IMR-90 (cell line): Measurements from ENCODE around the gene RNF227. TPM values are rescaled to one million over a fixed set of nuclear protein-coding genes. Genes with fewer than 3 reads are reported as not detected.
A peak's percentile ranks its signal among the peaks of the same experiment; 100 is the strongest.

Experiments used
- ATAC-seq: fragments of 200-7000 bp; cut with Tn5 transposase; 2 replicates; pipeline ENCODE4 v1.9.1; 2020; ENCODE audit warnings: low read depth, mild to moderate bottlenecking, moderate library complexity
- Bru-seq: library from RNA; stranded (reverse); fragments of 400-500 nt; gene quantifications from one replicate; lab custom pipeline; 2021; lab: Mats Ljungman, UMichigan
- BruChase-seq, 2 experiments: library from RNA; stranded (reverse); fragments of 400-500 nt; gene quantifications; one replicate each; lab custom pipeline; 2021; lab: Mats Ljungman, UMichigan
- BruUV-seq: library from RNA; stranded (reverse); fragments of 400-500 nt; replicated peaks from 2 replicates; lab custom pipeline; 2021; lab: Mats Ljungman, UMichigan
- CTCF ChIA-PET: fragments of 300-600 bp; formaldehyde crosslinking; extraction: SDS; loops from one replicate; lab custom pipeline; 2021; ENCODE audit warnings: antibody characterized with exemption; lab: Yijun Ruan, JAX
- POLR2A ChIA-PET: fragments of 300-600 bp; sonication (Branson Sonifier 250); formaldehyde crosslinking; loops from one replicate; lab custom pipeline; 2022; ENCODE audit warnings: antibody characterized with exemption; ENCODE audit not compliant: unreplicated experiment; lab: Charles Lee
- DNase-seq: peaks from one replicate; pipeline ENCODE4 v3.0.0; 2013
- H2AFZ ChIP-seq: replicated peaks from 2 replicates; pipeline ENCODE3; 2013; ENCODE audit warnings: low read length, mild to moderate bottlenecking; ENCODE audit not compliant: poor library complexity
- H2AK5ac ChIP-seq: 2 replicates; pipeline ENCODE4 v1.6.1; 2013; ENCODE audit warnings: low read depth, low read length, inconsistent platforms
- H2AK9ac ChIP-seq: replicated peaks from 2 replicates; pipeline ENCODE3; 2013; ENCODE audit warnings: mild to moderate bottlenecking, low read depth, low read length, moderate library complexity; ENCODE audit not compliant: poor library complexity
- H2BK120ac ChIP-seq: 2 replicates; pipeline ENCODE4 v1.6.1; 2013; ENCODE audit warnings: low read depth, low read length, inconsistent platforms
- H2BK15ac ChIP-seq: 3 replicates; pipeline ENCODE4 v1.6.1; 2013; ENCODE audit warnings: low read depth, low read length, inconsistent platforms
- H2BK20ac ChIP-seq: 2 replicates; pipeline ENCODE4 v1.6.1; 2013; ENCODE audit warnings: low read depth, mild to moderate bottlenecking, inconsistent platforms, low read length, moderate library complexity
- H2BK5ac ChIP-seq: 2 replicates; pipeline ENCODE4 v1.6.1; 2013; ENCODE audit warnings: mild to moderate bottlenecking, low read depth, low read length, inconsistent platforms; ENCODE audit not compliant: poor library complexity, severe bottlenecking
- H3K14ac ChIP-seq: replicated peaks from 2 replicates; pipeline ENCODE4 v1.6.1; 2013; ENCODE audit warnings: low read depth, low read length, inconsistent platforms
- H3K18ac ChIP-seq: 2 replicates; pipeline ENCODE4 v1.6.1; 2013; ENCODE audit warnings: low read depth, low read length, control low read depth
- H3K23ac ChIP-seq: 2 replicates; pipeline ENCODE4 v1.6.1; 2013; ENCODE audit warnings: low read depth, low read length, inconsistent platforms
- H3K27ac ChIP-seq: 2 replicates; pipeline ENCODE4 v1.5.1; 2013; ENCODE audit warnings: mild to moderate bottlenecking, control low read depth, low read length; ENCODE audit not compliant: insufficient read depth
- H3K27me3 ChIP-seq: 2 replicates; pipeline ENCODE4 v1.6.1; 2013; ENCODE audit warnings: low read length; ENCODE audit not compliant: control insufficient read depth, insufficient read depth
- H3K36me3 ChIP-seq: 2 replicates; pipeline ENCODE4 v1.6.1; 2013; ENCODE audit warnings: low read length, mixed read lengths; ENCODE audit not compliant: control insufficient read depth, insufficient read depth
- H3K4ac ChIP-seq: 2 replicates; pipeline ENCODE4 v1.6.1; 2013; ENCODE audit warnings: low read depth, low read length, inconsistent platforms
- H3K4me1 ChIP-seq: 2 replicates; pipeline ENCODE4 v1.6.1; 2013; ENCODE audit warnings: low read length, mixed read lengths; ENCODE audit not compliant: control insufficient read depth, insufficient read depth
- H3K4me2 ChIP-seq: 2 replicates; pipeline ENCODE4 v1.6.1; 2013; ENCODE audit warnings: low read depth, mild to moderate bottlenecking, control low read depth, low read length, moderate library complexity
- H3K4me3 ChIP-seq: 2 replicates; pipeline ENCODE4 v1.5.1; 2013; ENCODE audit warnings: low read depth, mild to moderate bottlenecking, control low read depth, low read length, moderate library complexity; ENCODE audit not compliant: insufficient read depth
- H3K56ac ChIP-seq: 2 replicates; pipeline ENCODE4 v1.6.1; 2013; ENCODE audit warnings: low read length, inconsistent platforms; ENCODE audit not compliant: insufficient read depth; ENCODE audit errors: extremely low read depth
- H3K79me1 ChIP-seq, 2 experiments: 2 replicates each; pipeline ENCODE4 v1.6.1; 2013; ENCODE audit warnings: low read length in 2 of 2, inconsistent platforms in 1 of 2, low read depth in 1 of 2
- H3K9ac ChIP-seq: 2 replicates; pipeline ENCODE4 v1.6.1; 2013; ENCODE audit warnings: low read depth, low read length, control low read depth
- H3K9me1 ChIP-seq: 2 replicates; pipeline ENCODE4 v1.6.1; 2013; ENCODE audit warnings: low read length, inconsistent platforms; ENCODE audit not compliant: insufficient read depth
- H3K9me3 ChIP-seq: 2 replicates; pipeline ENCODE4 v1.6.1; 2013; ENCODE audit warnings: low read length; ENCODE audit not compliant: control insufficient read depth, insufficient read depth
- H4K20me1 ChIP-seq: 2 replicates; pipeline ENCODE4 v1.6.1; 2013; ENCODE audit warnings: low read length, inconsistent platforms; ENCODE audit not compliant: insufficient read depth
- H4K5ac ChIP-seq: 2 replicates; pipeline ENCODE4 v1.6.1; 2013; ENCODE audit warnings: mild to moderate bottlenecking, low read depth, low read length, control low read depth
- H4K8ac ChIP-seq, 2 experiments: 2 replicates each; pipeline ENCODE4 v1.6.1; 2013; ENCODE audit warnings: low read depth in 2 of 2, low read length in 2 of 2, control low read depth in 1 of 2, inconsistent platforms in 1 of 2
- H4K91ac ChIP-seq: 2 replicates; pipeline ENCODE4 v1.6.1; 2013; ENCODE audit warnings: low read depth, low read length, inconsistent platforms; ENCODE audit not compliant: insufficient read depth
- BHLHE40 ChIP-seq: fragments of 150-350 bp; IDR thresholded peaks from 2 replicates; pipeline ENCODE4 v1.6.1; 2016; ENCODE audit warnings: mild to moderate bottlenecking, low read depth, low read length
- CHD1 ChIP-seq: IDR thresholded peaks from 2 replicates; pipeline ENCODE4 v1.6.1; 2012; ENCODE audit warnings: low read depth, low read length, improper control_type of control experiment
- FOS ChIP-seq: fragments of 150-350 bp; IDR thresholded peaks from 2 replicates; pipeline ENCODE4 v1.6.1; 2016; ENCODE audit warnings: low read depth, low read length
- MAFK ChIP-seq: IDR thresholded peaks from 2 replicates; pipeline ENCODE4 v1.6.1; 2012; ENCODE audit warnings: low read depth, low read length, improper control_type of control experiment
- MAZ ChIP-seq: IDR thresholded peaks from 2 replicates; pipeline ENCODE4 v1.6.1; 2012; ENCODE audit warnings: low read depth, mild to moderate bottlenecking, low read length, improper control_type of control experiment, moderate library complexity, borderline replicate concordance
- MXI1 ChIP-seq: IDR thresholded peaks from 2 replicates; pipeline ENCODE4 v1.6.1; 2012; ENCODE audit warnings: low read depth, mild to moderate bottlenecking, low read length, moderate library complexity, borderline replicate concordance
- POLR2A ChIP-seq: IDR thresholded peaks from 2 replicates; pipeline ENCODE4 v1.6.1; 2012; ENCODE audit warnings: mild to moderate bottlenecking, low read depth, low read length
- WGBS, 2 experiments: methylation state at CpG; one replicate each; pipeline versions ENCODE4 v1.1.5 to v1.1.7; 2013; ENCODE audit warnings: missing lambda C conversion rate in 2 of 2; ENCODE audit not compliant: insufficient read length in 1 of 2; ENCODE audit errors: extremely low coverage in 2 of 2; 5-methylcytosine and 5-hydroxymethylcytosine counted together
- dilution Hi-C: fragments of 300-500 bp; cut with HindIII; formaldehyde crosslinking; loops from one replicate; pipeline ENCODE4 v1.14.3; 2018; ENCODE audit warnings: low sequenced_read_pairs; ENCODE audit not compliant: unreplicated experiment
- in situ Hi-C: fragments of 300-500 bp; cut with MboI; formaldehyde crosslinking; loops from 3 replicates; pipeline ENCODE4 v1.14.3; 2019; ENCODE audit warnings: low sequenced_read_pairs, inconsistent platforms, mixed read lengths
- intact Hi-C: fragments of 100-400 bp; cut with micrococcal nuclease; formaldehyde crosslinking; loops from 2 replicates; pipeline ENCODE4 v1.10.0; 2022
- long read RNA-seq: library from polyadenylated mRNA; unstranded; transcript quantifications from one replicate; pipeline ENCODE4 v2.0.0, GENCODE V29; 2021; ENCODE audit not compliant: unreplicated experiment
- polyA plus RNA-seq, 3 experiments: library from polyadenylated mRNA; depleted of rRNA; stranded (reverse); fragments of >200 nt; gene quantifications; 2 replicates each; pipeline ENCODE4 v1.2.3, GENCODE V29; 2012; ENCODE audit warnings: low replicate concordance in 1 of 3
- total RNA-seq: library from RNA; depleted of rRNA; stranded (reverse); fragments of >200 nt; gene quantifications from 2 replicates; pipeline ENCODE4 v1.2.3, GENCODE V29; 2012; rRNA removed
- TF ChIP-seq, protein P1 (sequence below): fragments of 150-350 bp; IDR thresholded peaks from 2 replicates; pipeline ENCODE4 v1.6.1; 2017; ENCODE audit warnings: mild to moderate bottlenecking, antibody characterized with exemption, low read length, low read depth

RNF227 gene
- total RNA-seq (1.3 and 1.4 TPM in 2 replicates), polyA plus RNA-seq (2012; rRNA removed) (2.7 and 3.1 TPM in 2 replicates), Bru-seq, nascent RNA (percentile 49 among the genes with signal in this experiment), BruChase-seq, experiment 1, labeled RNA remaining after a 6-hour chase (percentile 51 among the genes with signal in this experiment), BruChase-seq, experiment 2, labeled RNA remaining after a 2-hour chase (percentile 76 among the genes with signal in this experiment)
- polyA plus RNA-seq (2012; cell fraction: cytosol; rRNA removed) = 0.78 and 1.3 TPM in 2 replicates
- polyA plus RNA-seq (2012; cell fraction: nucleus; rRNA removed; ENCODE audit: low replicate concordance) = 3.8 and 4.5 TPM in 2 replicates
- long read RNA-seq, partial matches to known transcripts = 0 of 8 reads
- long read RNA-seq, other reads (novel, unspliced or antisense) = 2 of 8 reads

DNA sequence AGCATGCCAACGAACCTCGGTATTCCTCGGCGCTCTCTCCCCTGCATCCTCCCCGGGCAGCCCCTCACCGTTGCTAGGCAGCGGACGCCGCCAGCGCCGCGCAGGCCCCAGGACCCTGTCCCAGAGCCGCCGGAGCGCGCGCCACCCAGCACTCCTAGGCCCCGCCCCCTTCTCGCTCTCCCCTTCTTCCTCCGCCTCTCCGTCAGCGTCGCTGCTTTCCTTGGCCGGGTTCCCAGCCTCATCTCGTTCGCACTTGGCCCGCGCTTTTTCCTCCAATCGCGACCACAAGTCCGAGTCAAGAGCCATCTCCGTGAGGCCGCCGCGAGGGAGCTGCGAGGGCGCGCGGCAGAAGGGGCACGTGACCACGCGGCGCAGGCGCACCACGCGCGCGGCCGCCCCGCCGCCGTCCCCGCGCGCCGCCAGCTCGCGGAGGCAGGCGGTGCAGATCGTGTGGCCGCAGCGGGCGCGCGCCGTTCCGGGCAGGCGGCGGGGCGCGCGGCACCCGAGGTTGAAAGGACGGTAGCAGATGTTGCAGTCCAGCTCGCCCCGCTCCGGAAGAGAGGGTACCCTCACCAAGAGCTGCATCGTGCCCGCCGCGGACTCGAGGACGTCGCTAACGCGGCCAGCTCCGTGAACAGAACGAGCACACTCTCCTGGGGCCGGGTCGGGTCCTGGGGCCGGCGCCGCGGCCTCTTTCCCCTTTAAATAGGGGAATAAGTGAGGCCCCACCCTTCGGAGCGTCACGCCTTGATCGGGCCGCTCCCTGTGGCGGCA, at the start of gene RNF227:
Gene RNF227 (minus strand): TSS at position 679 of the 774 bp plus-strand sequence. CDS start 94 bp downstream, at position 585.
- POLR2A ChIA-PET = interaction anchor here (1.1 to 1.6 kb wide), 2 partner anchors 16 to 17 kb away, joined by 6 read pairs; partner anchors contain the start of genes CNTROB and TRAPPC1
- in situ Hi-C loops = loop anchor here (10.0 kb wide), 1 partner anchor 129 kb away; no protein-coding TSS in a partner anchor
- intact Hi-C loops = loop anchor here (1.0 kb wide), 1 partner anchor 17 kb away; the partner anchor contains the start of gene CNTROB

More for the DNA sequence above, at the start of gene RNF227:
- H2BK20ac ChIP-seq = no peak within 1 kb of the TSS
- H4K20me1 ChIP-seq = peaks cover 2% of the 10 kb centered on the region; the same call in 1 of the 2 replicates
- H2AFZ ChIP-seq = peak within 1 kb of the TSS; percentile 91
- CTCF ChIA-PET = interaction anchor here (0.7 to 2.9 kb wide), 6 partner anchors 14 to 126 kb away, joined by 3 to 18 read pairs (median 4); partner anchors contain the start of gene KCNAB3
- H3K4ac ChIP-seq = peak within 1 kb of the TSS; percentile 84
- H2BK120ac ChIP-seq = peak within 1 kb of the TSS; percentile 28
- H3K4me2 ChIP-seq = peak within 1 kb of the TSS; percentile 83
- BruUV-seq = no TSS peak
- H3K4me1 ChIP-seq = peaks cover 12% of the 10 kb centered on the region
- DNase-seq = peak; percentile 96
- peak within 1 kb of the TSS; percentile 63 for H3K56ac ChIP-seq
- H3K4me3 ChIP-seq = peak within 1 kb of the TSS; percentile 61
- peak within 1 kb of the TSS; percentile 72 for H3K9ac ChIP-seq
- H3K27me3 ChIP-seq = no peaks in the 10 kb centered on the region
- peak within 1 kb of the TSS; percentile 6; the same call in 2 of the 3 replicates for H2BK15ac ChIP-seq
- ATAC-seq = peak; percentile 84
- no peaks in the 10 kb centered on the region for H3K9me3 ChIP-seq
- TF ChIP-seq CHD1 = peak; percentile 77; the same call in 1 of the 2 replicates
- TF ChIP-seq, protein P1, sequence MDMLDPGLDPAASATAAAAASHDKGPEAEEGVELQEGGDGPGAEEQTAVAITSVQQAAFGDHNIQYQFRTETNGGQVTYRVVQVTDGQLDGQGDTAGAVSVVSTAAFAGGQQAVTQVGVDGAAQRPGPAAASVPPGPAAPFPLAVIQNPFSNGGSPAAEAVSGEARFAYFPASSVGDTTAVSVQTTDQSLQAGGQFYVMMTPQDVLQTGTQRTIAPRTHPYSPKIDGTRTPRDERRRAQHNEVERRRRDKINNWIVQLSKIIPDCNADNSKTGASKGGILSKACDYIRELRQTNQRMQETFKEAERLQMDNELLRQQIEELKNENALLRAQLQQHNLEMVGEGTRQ = peak; percentile 99
- TF ChIP-seq MAZ = peak; percentile 18; the same call in 1 of the 2 replicates
- TF ChIP-seq FOS = no peak
- TF ChIP-seq BHLHE40 = peak; percentile 92
- TF ChIP-seq MXI1 = peak; percentile 20; the same call in 1 of the 2 replicates
- no peak for TF ChIP-seq MAFK
- peak; percentile 71 for TF ChIP-seq POLR2A
- H3K36me3 ChIP-seq = peaks cover 16% of the 10 kb centered on the region
- H2AK5ac ChIP-seq = peak within 1 kb of the TSS; percentile 73
- peaks cover 6% of the 10 kb centered on the region for H3K9me1 ChIP-seq
- H4K5ac ChIP-seq = peak within 1 kb of the TSS; percentile 87
- H3K79me1 ChIP-seq = 0 out of 4 replicates have a peak, but pooled peaks cover 0 to 3% of the 10 kb centered on the region in 2 experiments
- H4K91ac ChIP-seq = peak within 1 kb of the TSS; percentile 75
- peak within 1 kb of the TSS; percentile 93 for H2AK9ac ChIP-seq
- peak within 1 kb of the TSS; percentile 79 for H3K18ac ChIP-seq
- dilution Hi-C loops = no loop called here
- H4K8ac ChIP-seq = peak within 1 kb of the TSS; percentile 59 to 87
- H3K27ac ChIP-seq = peak within 1 kb of the TSS; percentile 90
- WGBS, 2 experiments = 0% methylated on average over 48 of the region's 100 CpGs; no CpG with 5 or more reads in 1 of the 2 experiments
- peak within 1 kb of the TSS; percentile 94 for H2BK5ac ChIP-seq
- H3K14ac ChIP-seq = peak within 1 kb of the TSS; percentile 74
- peak within 1 kb of the TSS; percentile 49; the same call in 1 of the 2 replicates for H3K23ac ChIP-seq
